ENCODE measurements around the gene KRT77.
"Not testable (repeated sequence)": the region's sequence is repeated elsewhere in the genome, so short reads cannot be mapped to it uniquely, and the experiment has no call there.

KRT77 gene

GRCh38 chr12:52703424-52703823, at the start of gene KRT77:
KRT77 (minus strand) TSS chr12:52703524; CDS start chr12:52703434, 90 bp downstream.
- DNase-seq = no peak

DNA sequence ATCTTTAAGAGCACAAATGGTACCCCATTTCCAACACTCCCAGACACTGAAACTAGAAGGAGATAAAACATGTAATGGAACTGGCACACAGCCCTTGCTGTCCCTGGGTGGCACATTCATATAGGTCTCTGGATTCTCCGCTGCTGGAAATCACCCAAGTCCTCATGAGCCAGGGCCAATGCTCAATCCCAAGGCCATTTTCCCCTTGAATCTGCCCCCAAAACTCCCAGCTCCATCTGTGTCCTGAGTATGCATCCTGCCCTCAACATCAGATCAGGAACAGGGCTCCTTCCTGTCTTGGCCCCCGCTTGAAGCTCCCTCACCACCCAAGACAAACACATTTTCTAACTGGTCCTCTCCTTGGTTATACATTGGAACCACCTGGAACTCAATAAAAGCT, 49.2 kb upstream of the KRT77 start:
- no peak for DNase-seq

GRCh38 chr12:52751795-52752194, 48.5 kb upstream of the KRT77 start:
- no peak for DNase-seq

DNA sequence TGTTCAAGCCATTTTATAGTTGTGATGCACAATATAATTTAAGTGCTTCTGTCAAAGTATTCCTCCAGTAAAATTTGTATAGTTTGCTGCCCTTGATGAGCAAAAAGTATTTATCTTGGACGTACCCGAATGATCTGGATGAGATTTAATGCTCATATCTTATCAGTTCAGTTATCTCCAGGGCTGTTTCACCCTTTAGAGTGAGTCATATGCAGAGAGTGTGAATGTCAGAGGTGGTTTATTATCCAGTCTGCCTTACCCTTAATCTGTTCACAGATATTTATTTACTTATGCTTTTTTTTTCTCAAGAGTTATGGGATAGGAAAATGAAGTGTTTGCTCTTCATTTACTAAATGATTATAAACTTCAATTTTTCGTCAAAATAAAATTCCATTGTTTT, 47.2 kb upstream of the KRT77 start:
- not testable (repeated sequence) for DNase-seq

GRCh38 chr12:52749827-52750226, 46.5 kb upstream of the KRT77 start:
- no peak for DNase-seq

GRCh38 chr12:52748578-52748977, 45.3 kb upstream of the KRT77 start:
- DNase-seq = no peak

GRCh38 chr12:52745554-52745953, 42.2 kb upstream of the KRT77 start:
- DNase-seq = no peak

GRCh38 chr12:52744493-52745156, 41.3 kb upstream of the KRT77 start:
- no peak for DNase-seq

GRCh38 chr12:52742822-52743457, 39.6 kb upstream of the KRT77 start:
- no peak for DNase-seq

DNA sequence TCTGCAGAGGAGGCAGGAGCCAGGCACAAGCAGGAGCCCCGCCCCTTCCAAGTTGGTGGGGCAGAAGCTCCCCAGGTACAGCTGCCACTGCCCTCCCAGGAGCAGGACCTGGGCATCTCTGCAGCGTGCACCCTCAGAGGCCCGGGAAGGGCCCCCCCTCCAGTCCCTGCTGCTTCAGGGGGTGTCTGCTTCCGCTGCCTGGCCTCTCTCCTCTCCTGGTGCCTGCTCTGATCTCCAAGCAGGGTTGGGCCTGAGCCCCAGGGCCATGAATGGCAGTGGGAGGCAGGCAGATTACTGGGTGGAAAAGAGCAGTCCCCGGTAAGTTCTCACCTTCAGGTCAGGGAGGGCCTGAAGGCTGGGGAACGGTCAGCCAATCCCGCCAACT, 38.9 kb upstream of the KRT77 start:
- DNase-seq = no peak

- peak; percentile 40 for DNase-seq
Measured at GRCh38 chr12:52741375-52742195, 38.3 kb upstream of the KRT77 start.

- DNase-seq = no peak
Measured at GRCh38 chr12:52740584-52740983, 37.3 kb upstream of the KRT77 start.

DNA sequence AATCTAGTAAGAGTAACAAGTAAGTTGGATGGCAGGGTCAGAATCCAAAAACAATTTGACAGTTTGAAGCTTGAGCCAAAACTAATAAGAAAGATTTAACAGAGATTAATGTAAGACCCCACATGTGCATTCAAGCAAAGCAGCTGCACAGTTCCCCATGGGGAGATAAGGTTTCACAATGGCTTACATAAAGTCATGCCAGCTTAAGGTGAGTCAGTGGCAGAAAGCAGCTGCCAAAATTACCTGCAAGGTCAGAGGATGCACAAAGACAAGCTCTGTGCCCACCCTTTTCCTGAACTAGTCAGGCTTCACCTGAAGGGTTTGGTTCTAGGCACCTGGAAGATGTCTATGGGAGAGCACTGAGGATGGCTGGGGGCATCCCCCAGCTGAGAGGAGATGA, 36.6 kb upstream of the KRT77 start:
- no peak for DNase-seq

GRCh38 chr12:52735816-52736632, 32.7 kb upstream of the KRT77 start:
- DNase-seq = no peak

DNA sequence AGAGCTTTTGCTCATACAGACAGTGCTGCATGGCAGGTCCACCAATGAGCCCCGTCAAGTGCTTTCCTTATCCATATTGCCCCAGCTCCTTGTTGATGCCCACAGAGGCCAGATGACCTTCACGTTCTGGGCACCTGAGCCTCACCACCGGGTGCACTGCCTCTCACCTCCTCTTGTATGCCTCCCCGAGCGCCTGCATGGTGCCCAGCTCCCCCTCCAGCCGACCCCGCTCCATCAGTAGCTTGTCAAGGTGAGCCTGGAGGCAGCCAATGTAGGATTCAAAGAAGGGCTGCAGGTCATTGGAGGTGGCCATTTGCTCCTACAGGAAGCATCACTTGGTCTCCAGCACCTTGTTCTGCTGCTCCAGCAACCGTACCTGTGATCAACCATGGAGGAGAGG, 31.8 kb upstream of the KRT77 start:
- DNase-seq = no peak

- no peak for DNase-seq
Measured at GRCh38 chr12:52730793-52731192, 27.5 kb upstream of the KRT77 start.

- no peak for DNase-seq
Measured at GRCh38 chr12:52730383-52730782, 27.1 kb upstream of the KRT77 start.

GRCh38 chr12:52729147-52729546, 25.8 kb upstream of the KRT77 start:
- DNase-seq = no peak

- no peak for DNase-seq
Measured at GRCh38 chr12:52728374-52728773, 25.1 kb upstream of the KRT77 start.

GRCh38 chr12:52727037-52727436, 23.7 kb upstream of the KRT77 start:
- no peak for DNase-seq

DNA sequence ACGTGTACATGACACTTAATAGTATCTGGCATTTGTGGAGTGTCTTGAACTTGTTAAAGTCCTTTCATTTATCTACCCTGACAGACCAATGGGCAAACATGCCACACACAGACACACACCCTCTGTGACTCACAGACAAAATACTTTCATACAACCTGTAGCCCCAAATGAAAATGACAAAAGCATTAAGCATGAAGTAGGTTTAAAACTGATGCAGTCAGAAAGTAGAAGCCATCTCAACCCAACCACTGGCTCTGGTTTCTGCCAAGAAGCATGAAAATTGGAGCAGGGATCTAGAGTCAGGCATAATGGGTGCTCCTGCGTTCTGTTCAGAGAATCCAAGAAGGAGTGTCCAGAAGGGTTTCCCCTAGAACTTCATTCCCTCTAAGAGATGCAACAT, 23.1 kb upstream of the KRT77 start:
- DNase-seq = no peak

GRCh38 chr12:52724384-52724783, 21.1 kb upstream of the KRT77 start:
- DNase-seq = no peak

DNA sequence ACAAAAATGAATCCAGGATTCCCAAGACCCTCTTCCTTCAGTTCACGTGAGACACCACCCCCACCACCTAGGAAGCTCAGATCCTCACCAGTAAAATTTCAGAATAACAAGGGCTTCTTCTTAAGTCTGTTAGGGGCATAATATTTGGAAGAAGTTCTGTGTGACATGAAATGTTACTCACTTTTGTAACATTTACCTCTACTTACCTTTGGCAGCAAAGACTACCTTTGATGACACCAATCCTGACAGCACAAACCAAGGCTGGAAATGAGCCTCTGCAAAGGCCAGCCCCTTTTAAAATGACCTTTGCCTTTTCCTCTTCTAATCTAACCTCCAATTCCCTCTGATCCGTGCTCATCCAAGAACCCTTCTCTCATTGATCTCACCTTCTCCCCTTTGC, 19.4 kb upstream of the KRT77 start:
- no peak for DNase-seq

Measured in activated T-cell treated with anti-CD3 and anti-CD28 coated beads for 4 hours (primary cell).